ENCODE measurements around the gene DDX56.
"Not testable (repeated sequence)": the region's sequence is repeated elsewhere in the genome, so short reads cannot be mapped to it uniquely, and the experiment has no call there.

DDX56 gene

DNA sequence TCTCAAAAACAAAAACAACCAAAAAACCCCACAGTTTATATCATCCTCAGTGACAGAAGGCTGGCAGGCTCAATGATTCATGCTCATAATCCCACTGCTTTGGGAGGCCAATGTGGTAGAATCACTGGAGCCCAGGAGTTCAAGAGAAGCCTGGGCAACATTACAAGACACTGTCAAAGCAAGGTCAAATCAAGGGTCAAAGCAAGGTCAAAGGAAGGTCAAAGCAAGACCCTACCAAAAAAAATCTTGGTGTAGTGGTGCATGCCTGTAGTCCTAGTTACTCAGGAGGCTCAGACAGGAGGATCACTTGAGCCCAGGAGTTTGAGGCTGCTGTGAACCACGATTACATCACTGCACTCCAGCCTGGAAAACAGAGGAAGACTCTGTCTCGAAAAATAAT lies 18.4 kb downstream of the DDX56 start:
- no peaks in the 10 kb centered on the region for H3K9me3 ChIP-seq (ENCODE audit: control insufficient read depth, low read depth, low read length)
- no peak overlapping the region for H3K9ac ChIP-seq (ENCODE audit: low read length)
- H3K27ac ChIP-seq (ENCODE audit: low read length), result no peak overlapping the region
- no peaks in the 10 kb centered on the region for H3K4me1 ChIP-seq (ENCODE audit: control insufficient read depth, low read depth, low read length)
- H3K27me3 ChIP-seq (ENCODE audit: control insufficient read depth, insufficient read depth, low read length), result no peaks in the 10 kb centered on the region
- no peak overlapping the region for H3K4me3 ChIP-seq (ENCODE audit: low read length)
- no peaks in the 10 kb centered on the region for H3K36me3 ChIP-seq (ENCODE audit: control insufficient read depth, low read depth, low read length)

DNA sequence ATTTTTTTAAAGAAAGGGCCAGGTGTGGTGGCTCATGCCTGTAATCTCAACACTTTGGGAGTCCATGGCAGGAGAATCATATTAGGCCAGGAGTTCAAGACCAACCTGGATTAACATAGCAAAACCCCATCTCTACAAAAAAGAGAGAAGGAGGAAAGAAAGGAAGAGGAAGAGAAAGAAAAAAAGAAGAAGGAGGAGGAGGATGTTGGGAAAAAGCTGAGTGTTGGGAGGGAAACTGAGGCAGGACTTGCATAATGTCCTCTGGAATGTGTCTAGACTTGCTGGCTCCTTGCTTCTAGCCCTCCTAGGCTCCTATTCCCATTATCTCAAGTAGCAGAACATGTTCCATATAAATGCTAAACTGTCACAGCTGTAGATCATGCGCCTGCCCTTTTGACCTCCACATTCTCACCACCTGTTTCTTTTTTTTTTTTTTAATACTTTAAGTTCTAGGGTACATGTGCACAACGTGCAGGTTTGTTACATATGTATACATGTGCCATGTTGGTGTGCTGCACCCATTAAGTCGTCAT lies 21.2 kb downstream of the DDX56 start:
- not testable (repeated sequence) for H3K4me3 ChIP-seq (ENCODE audit: low read length); H3K27ac ChIP-seq (ENCODE audit: low read length); H3K36me3 ChIP-seq (ENCODE audit: control insufficient read depth, low read depth, low read length); H3K4me1 ChIP-seq (ENCODE audit: control insufficient read depth, low read depth, low read length); H3K9me3 ChIP-seq (ENCODE audit: control insufficient read depth, low read depth, low read length); H3K9ac ChIP-seq (ENCODE audit: low read length); H3K27me3 ChIP-seq (ENCODE audit: control insufficient read depth, insufficient read depth, low read length)

DNA sequence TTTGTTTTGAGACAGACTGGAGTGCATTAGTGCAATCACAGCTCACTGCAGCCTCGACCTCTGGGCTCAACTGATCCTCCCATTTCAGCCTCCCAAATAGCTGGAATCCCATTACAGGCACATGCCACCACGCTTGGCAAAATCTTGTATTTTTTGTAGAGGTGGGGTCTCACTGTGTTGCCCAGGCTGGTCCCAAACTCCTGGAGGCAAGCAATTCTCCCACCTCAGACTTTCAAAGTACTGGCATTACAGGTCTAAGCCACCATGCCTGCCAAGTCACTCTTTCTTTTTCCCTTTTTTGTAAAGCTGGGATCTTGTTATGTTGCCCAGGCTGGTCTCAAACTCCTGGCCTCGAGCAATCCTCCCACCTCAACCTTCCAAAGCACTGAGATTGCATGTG lies 24.3 kb downstream of the DDX56 start:
- no peaks in the 10 kb centered on the region for H3K27me3 ChIP-seq (ENCODE audit: control insufficient read depth, insufficient read depth, low read length)
- no peak overlapping the region for H3K4me3 ChIP-seq (ENCODE audit: low read length)
- H3K36me3 ChIP-seq (ENCODE audit: control insufficient read depth, low read depth, low read length), result no peaks in the 10 kb centered on the region
- H3K9ac ChIP-seq (ENCODE audit: low read length), result no peak overlapping the region
- H3K4me1 ChIP-seq (ENCODE audit: control insufficient read depth, low read depth, low read length), result no peaks in the 10 kb centered on the region
- no peak overlapping the region for H3K27ac ChIP-seq (ENCODE audit: low read length)
- H3K9me3 ChIP-seq (ENCODE audit: control insufficient read depth, low read depth, low read length), result no peaks in the 10 kb centered on the region

GRCh38 chr7:44548893-44549292 lies 24.8 kb downstream of the DDX56 start:
- no peak overlapping the region for H3K27ac ChIP-seq (ENCODE audit: low read length)
- H3K36me3 ChIP-seq (ENCODE audit: control insufficient read depth, low read depth, low read length), result no peaks in the 10 kb centered on the region
- no peaks in the 10 kb centered on the region for H3K27me3 ChIP-seq (ENCODE audit: control insufficient read depth, insufficient read depth, low read length)
- H3K9ac ChIP-seq (ENCODE audit: low read length), result no peak overlapping the region
- H3K9me3 ChIP-seq (ENCODE audit: control insufficient read depth, low read depth, low read length), result no peaks in the 10 kb centered on the region
- no peaks in the 10 kb centered on the region for H3K4me1 ChIP-seq (ENCODE audit: control insufficient read depth, low read depth, low read length)
- H3K4me3 ChIP-seq (ENCODE audit: low read length), result no peak overlapping the region

DNA sequence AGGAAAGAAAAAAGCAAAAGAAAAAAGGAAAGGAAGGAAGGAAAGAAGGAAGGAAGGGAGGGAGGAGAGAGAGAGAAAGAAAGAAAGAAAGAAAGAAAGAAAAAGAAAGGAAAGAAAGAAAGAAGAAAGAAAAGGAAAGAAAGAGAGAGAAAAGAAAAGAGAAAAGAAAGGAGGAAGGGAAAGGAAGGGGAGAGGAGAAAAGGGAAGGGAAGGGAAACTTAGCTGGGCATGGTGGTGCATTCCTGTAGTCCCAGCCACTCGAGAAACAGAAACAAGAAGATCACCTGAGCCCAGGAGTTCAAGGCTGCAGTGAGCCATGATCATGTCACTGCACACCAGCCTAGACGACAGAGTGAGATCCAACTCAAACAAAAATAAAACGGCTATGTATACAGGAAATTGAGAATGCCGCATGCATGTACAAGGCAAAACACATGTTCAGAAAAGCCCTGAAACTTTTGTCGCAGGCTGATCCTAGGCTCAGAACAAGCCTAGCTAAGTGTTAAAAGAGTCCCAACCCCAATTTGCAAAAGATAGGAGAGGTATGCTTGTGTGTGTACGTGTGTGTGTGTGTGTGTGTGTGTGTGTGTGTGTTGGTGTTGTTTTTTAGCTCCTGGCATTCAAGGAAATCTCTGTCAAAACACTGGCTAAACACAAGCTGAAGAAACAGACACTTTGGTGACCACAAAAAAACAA lies 26.0 kb downstream of the DDX56 start:
- Histone ChIP-seq H3K9ac (ENCODE audit: low read length) (no peak overlapping the region), H3K4me1 (ENCODE audit: control insufficient read depth, low read depth, low read length) (no peaks in the 10 kb centered on the region), H3K27me3 (ENCODE audit: control insufficient read depth, insufficient read depth, low read length) (no peaks in the 10 kb centered on the region), H3K36me3 (ENCODE audit: control insufficient read depth, low read depth, low read length) (no peaks in the 10 kb centered on the region), H3K9me3 (ENCODE audit: control insufficient read depth, low read depth, low read length) (no peaks in the 10 kb centered on the region), H3K4me3 (ENCODE audit: low read length) (no peak overlapping the region), H3K27ac (ENCODE audit: low read length) (no peak overlapping the region)

GRCh38 chr7:44541876-44542610 lies 31.7 kb downstream of the DDX56 start:
- Histone ChIP-seq H3K9ac (ENCODE audit: low read length) (no peak overlapping the region), H3K4me3 (ENCODE audit: low read length) (no peak overlapping the region), H3K27me3 (ENCODE audit: control insufficient read depth, insufficient read depth, low read length) (no peaks in the 10 kb centered on the region), H3K36me3 (ENCODE audit: control insufficient read depth, low read depth, low read length) (no peaks in the 10 kb centered on the region), H3K9me3 (ENCODE audit: control insufficient read depth, low read depth, low read length) (no peaks in the 10 kb centered on the region), H3K27ac (ENCODE audit: low read length) (no peak overlapping the region), H3K4me1 (ENCODE audit: control insufficient read depth, low read depth, low read length) (no peaks in the 10 kb centered on the region)

DNA sequence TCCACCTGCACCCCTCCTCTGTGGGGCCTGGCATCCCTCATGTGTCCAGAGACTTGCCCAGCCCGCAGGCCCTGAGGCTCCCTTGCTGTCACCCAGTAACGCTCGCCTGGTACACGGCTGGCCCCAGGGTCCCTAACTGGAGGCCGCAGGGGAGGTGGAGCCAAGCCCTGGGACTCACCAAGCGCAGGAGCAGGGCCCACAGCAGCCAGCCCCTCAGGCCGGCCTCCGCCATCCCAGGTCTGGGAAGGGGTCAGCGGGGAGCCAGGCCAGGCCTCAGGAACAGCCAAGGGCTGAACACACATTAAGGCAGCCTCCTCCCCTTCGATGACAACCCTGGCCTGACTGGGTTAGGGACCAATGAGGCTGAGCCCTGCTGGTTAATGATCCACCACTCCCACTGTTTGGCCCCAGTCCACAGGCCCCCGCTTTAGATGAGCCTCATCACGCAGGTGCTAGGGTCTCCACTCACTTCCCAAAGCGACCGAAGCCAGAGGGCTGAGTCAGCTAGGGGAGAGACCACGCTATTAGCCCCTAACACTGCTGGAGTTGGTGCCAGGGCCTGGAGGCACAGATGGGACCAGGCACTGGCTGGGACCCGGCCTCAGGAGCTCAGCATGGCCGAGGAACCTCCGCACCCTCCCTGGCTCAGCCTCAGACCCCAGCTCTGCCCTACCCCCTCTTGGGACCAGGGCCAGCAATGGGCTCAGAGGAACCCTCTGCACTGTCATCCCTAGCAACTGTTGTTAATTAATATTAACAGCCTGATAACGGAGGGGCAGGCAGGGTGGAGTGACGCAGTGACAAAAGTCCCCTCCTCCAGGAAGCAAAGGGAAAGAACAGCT lies 32.5 kb downstream of the DDX56 start, which contains the start of gene NPC1L1:
Gene NPC1L1 (minus strand): TSS at position 303 of the 842 bp plus-strand sequence. CDS start 71 bp downstream, at position 232.
- Histone ChIP-seq H3K9ac (ENCODE audit: low read length) (no peak within 1 kb of the TSS), H3K4me3 (ENCODE audit: low read length) (no peak within 1 kb of the TSS), H3K27ac (ENCODE audit: low read length) (no peak within 1 kb of the TSS)

GRCh38 chr7:44540592-44541027 lies 33.1 kb downstream of the DDX56 start:
- H3K9ac ChIP-seq (ENCODE audit: low read length), result no peak overlapping the region
- no peak overlapping the region for H3K27ac ChIP-seq (ENCODE audit: low read length)
- no peak overlapping the region for H3K4me3 ChIP-seq (ENCODE audit: low read length)
- no peaks in the 10 kb centered on the region for H3K4me1 ChIP-seq (ENCODE audit: control insufficient read depth, low read depth, low read length)
- no peaks in the 10 kb centered on the region for H3K36me3 ChIP-seq (ENCODE audit: control insufficient read depth, low read depth, low read length)
- no peaks in the 10 kb centered on the region for H3K9me3 ChIP-seq (ENCODE audit: control insufficient read depth, low read depth, low read length)
- H3K27me3 ChIP-seq (ENCODE audit: control insufficient read depth, insufficient read depth, low read length), result no peaks in the 10 kb centered on the region

More for the DNA sequence above, 32.5 kb downstream of the DDX56 start, which contains the start of gene NPC1L1:
- H3K4me1 ChIP-seq (ENCODE audit: control insufficient read depth, low read depth, low read length), result no peaks in the 10 kb centered on the region
- H3K9me3 ChIP-seq (ENCODE audit: control insufficient read depth, low read depth, low read length), result no peaks in the 10 kb centered on the region
- no peaks in the 10 kb centered on the region for H3K27me3 ChIP-seq (ENCODE audit: control insufficient read depth, insufficient read depth, low read length)
- no peaks in the 10 kb centered on the region for H3K36me3 ChIP-seq (ENCODE audit: control insufficient read depth, low read depth, low read length)

- Histone ChIP-seq H3K9ac (ENCODE audit: low read length) (no peak overlapping the region), H3K4me1 (ENCODE audit: control insufficient read depth, low read depth, low read length) (no peaks in the 10 kb centered on the region), H3K27ac (ENCODE audit: low read length) (no peak overlapping the region), H3K4me3 (ENCODE audit: low read length) (no peak overlapping the region), H3K36me3 (ENCODE audit: control insufficient read depth, low read depth, low read length) (no peaks in the 10 kb centered on the region), H3K9me3 (ENCODE audit: control insufficient read depth, low read depth, low read length) (no peaks in the 10 kb centered on the region), H3K27me3 (ENCODE audit: control insufficient read depth, insufficient read depth, low read length) (no peaks in the 10 kb centered on the region)
Observed at GRCh38 chr7:44539669-44540506, 33.8 kb downstream of the DDX56 start.

- no peaks in the 10 kb centered on the region for H3K4me1 ChIP-seq (ENCODE audit: control insufficient read depth, low read depth, low read length)
- H3K9ac ChIP-seq (ENCODE audit: low read length), result no peak overlapping the region
- no peak overlapping the region for H3K4me3 ChIP-seq (ENCODE audit: low read length)
- no peaks in the 10 kb centered on the region for H3K36me3 ChIP-seq (ENCODE audit: control insufficient read depth, low read depth, low read length)
- H3K27ac ChIP-seq (ENCODE audit: low read length), result no peak overlapping the region
- H3K9me3 ChIP-seq (ENCODE audit: control insufficient read depth, low read depth, low read length), result no peaks in the 10 kb centered on the region
- no peaks in the 10 kb centered on the region for H3K27me3 ChIP-seq (ENCODE audit: control insufficient read depth, insufficient read depth, low read length)
Observed at GRCh38 chr7:44538798-44539668, 34.7 kb downstream of the DDX56 start.
